Left lung (tissue), 14 donors: ENCODE measurements around the gene NPHP1. TPM values are rescaled to one million over a fixed set of nuclear protein-coding genes. Genes with fewer than 3 reads are reported as not detected.
"Not testable (repeated sequence)": the region's sequence is repeated elsewhere in the genome, so short reads cannot be mapped to it uniquely, and the experiment has no call there.

Source experiments
- ATAC-seq: fragments of 200-7000 bp; cut with Tn5 transposase; one replicate; pipeline ENCODE4 v1.9.1; 2020; ENCODE audit warnings: moderate library complexity
- DNase-seq, 4 donors: peaks; one replicate each; pipeline ENCODE4 v3.0.0-alpha.2; 2013 to 2020
- H3K27ac ChIP-seq, 2 donors: fragments of 200-600 bp; sonication (generic) in 1 of 2; one replicate each; pipeline versions ENCODE4 v1.5.0 to v1.8.0; 2020 to 2021
- H3K27me3 ChIP-seq, 2 donors: fragments of 200-600 bp; sonication (generic) in 1 of 2; one replicate each; pipeline versions ENCODE4 v1.5.0 to v1.8.0; 2020 to 2021
- H3K36me3 ChIP-seq, 2 donors: fragments of 200-600 bp; sonication (generic) in 1 of 2; one replicate each; pipeline versions ENCODE4 v1.5.0 to v1.8.0; 2020 to 2021
- H3K4me1 ChIP-seq, 2 donors: fragments of 200-600 bp; one replicate each; pipeline ENCODE4 v1.8.0; 2021
- H3K4me3 ChIP-seq, 2 donors: fragments of 200-600 bp; sonication (generic) in 1 of 2; one replicate each; pipeline versions ENCODE4 v1.5.0 to v1.8.0; 2020 to 2021; ENCODE audit warnings: mild to moderate bottlenecking in 1 of 2
- H3K9me3 ChIP-seq, 2 donors: fragments of 200-600 bp; sonication (generic) in 1 of 2; one replicate each; pipeline versions ENCODE4 v1.5.0 to v1.8.0; 2020 to 2021
- intact Hi-C, 2 donors: fragments of 100-400 bp; cut with DNase I; formaldehyde crosslinking; loops; one replicate each; pipeline versions ENCODE4 v1.11.2 to v1.14.2; 2022
- long read RNA-seq, 12 donors: library from polyadenylated mRNA in 2 of 12; unstranded in 2 of 12; transcript quantifications; one replicate each; pipeline ENCODE4 v2.0.0 and lab custom pipeline, GENCODE V29; 2019 to 2026
- polyA plus RNA-seq, 6 donors: library from polyadenylated mRNA; unstranded; fragments of 120-200 nt; gene quantifications; one replicate each; pipeline ENCODE4 v1.2.1, GENCODE V29; 2013; ENCODE audit not compliant: insufficient read length in 6 of 6
- total RNA-seq, 2 donors: library from RNA; stranded (reverse); fragmentation: NEBNext Ultra II Directional; extraction: Animal tissue kit (Norgen Biotek cat#: 25700); gene quantifications; one replicate each; pipeline ENCODE4 v1.2.1, GENCODE V29; 2021
- TF ChIP-seq, protein P1 (sequence below), 2 donors: fragments of 200-600 bp; sonication (generic) in 1 of 2; IDR thresholded peaks; one replicate each; pipeline versions ENCODE4 v1.5.0 to v1.8.0; 2021; ENCODE audit warnings: antibody characterized with exemption in 2 of 2
- donor health status: DM: no; HTN: yes; CAD: no.
- donor health status: DM: no; HTN: no; CAD: no.

Gene NPHP1
- total RNA-seq = 1 to 10 TPM; 5.3 to 5.6 TPM
- 10 to 100 TPM; 11.4 to 19.2 (median 15.7) TPM for polyA plus RNA-seq
- long read RNA-seq, donor 1, partial matches to known transcripts = 13 of 17 reads
- long read RNA-seq, donor 1, other reads (novel, unspliced or antisense) = 0 of 17 reads
- long read RNA-seq, donor 2, partial matches to known transcripts = 0 of 1 reads
- long read RNA-seq, donor 2, other reads (novel, unspliced or antisense) = 0 of 1 reads
- long read RNA-seq, donor 3, partial matches to known transcripts = 0 of 3 reads
- long read RNA-seq, donor 3, other reads (novel, unspliced or antisense) = 0 of 3 reads
- long read RNA-seq, donor 4, partial matches to known transcripts = 0 of 1 reads
- long read RNA-seq, donor 4, other reads (novel, unspliced or antisense) = 1 of 1 reads
- long read RNA-seq, donor 5, partial matches to known transcripts = 66 of 69 reads
- long read RNA-seq, donor 5, other reads (novel, unspliced or antisense) = 0 of 69 reads
- long read RNA-seq, donor 6, partial matches to known transcripts = 0 of 4 reads
- long read RNA-seq, donor 6, other reads (novel, unspliced or antisense) = 0 of 4 reads
- long read RNA-seq, donor 7, partial matches to known transcripts = 0 of 2 reads
- long read RNA-seq, donor 7, other reads (novel, unspliced or antisense) = 0 of 2 reads
- long read RNA-seq, donor 8, partial matches to known transcripts = 0 of 1 reads
- long read RNA-seq, donor 8, other reads (novel, unspliced or antisense) = 0 of 1 reads
- long read RNA-seq, donor 9 = 0 reads
- long read RNA-seq, donor 10, partial matches to known transcripts = 1 of 4 reads
- long read RNA-seq, donor 10, other reads (novel, unspliced or antisense) = 1 of 4 reads
- long read RNA-seq, donor 11 = 0 reads
- long read RNA-seq, donor 12 = 0 reads

GRCh38 chr2:110204408-110205385 lies at the start of gene NPHP1:
Gene NPHP1, minus strand, starts transcription at chr2:110205013. Its CDS starts 45 bp downstream, at chr2:110204968.
- peak within 1 kb of the TSS in 1 of 2 donors; percentile 57 for H3K27ac ChIP-seq
- intact Hi-C loops = no loop called here
- H3K27me3 ChIP-seq = no peaks in the 10 kb centered on the region
- DNase-seq = peak; percentile 85 to 92 (median 88)
- TF ChIP-seq, protein P1, sequence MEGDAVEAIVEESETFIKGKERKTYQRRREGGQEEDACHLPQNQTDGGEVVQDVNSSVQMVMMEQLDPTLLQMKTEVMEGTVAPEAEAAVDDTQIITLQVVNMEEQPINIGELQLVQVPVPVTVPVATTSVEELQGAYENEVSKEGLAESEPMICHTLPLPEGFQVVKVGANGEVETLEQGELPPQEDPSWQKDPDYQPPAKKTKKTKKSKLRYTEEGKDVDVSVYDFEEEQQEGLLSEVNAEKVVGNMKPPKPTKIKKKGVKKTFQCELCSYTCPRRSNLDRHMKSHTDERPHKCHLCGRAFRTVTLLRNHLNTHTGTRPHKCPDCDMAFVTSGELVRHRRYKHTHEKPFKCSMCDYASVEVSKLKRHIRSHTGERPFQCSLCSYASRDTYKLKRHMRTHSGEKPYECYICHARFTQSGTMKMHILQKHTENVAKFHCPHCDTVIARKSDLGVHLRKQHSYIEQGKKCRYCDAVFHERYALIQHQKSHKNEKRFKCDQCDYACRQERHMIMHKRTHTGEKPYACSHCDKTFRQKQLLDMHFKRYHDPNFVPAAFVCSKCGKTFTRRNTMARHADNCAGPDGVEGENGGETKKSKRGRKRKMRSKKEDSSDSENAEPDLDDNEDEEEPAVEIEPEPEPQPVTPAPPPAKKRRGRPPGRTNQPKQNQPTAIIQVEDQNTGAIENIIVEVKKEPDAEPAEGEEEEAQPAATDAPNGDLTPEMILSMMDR (IDR thresholded peaks at IDR 0.05) = no peak
- peak within 1 kb of the TSS; percentile 67 to 89 for H3K4me3 ChIP-seq
- peaks cover 0 to 13% of the 10 kb centered on the region in 2 donors for H3K4me1 ChIP-seq
- H3K36me3 ChIP-seq = peaks cover 0 to 12% of the 10 kb centered on the region in 2 donors
- H3K9me3 ChIP-seq = no peaks in the 10 kb centered on the region
- peak; percentile 97 for ATAC-seq

- intact Hi-C loops, H3K27me3 ChIP-seq, H3K36me3 ChIP-seq, H3K4me1 ChIP-seq, H3K4me3 ChIP-seq, H3K9me3 ChIP-seq, H3K27ac ChIP-seq, ATAC-seq: not testable (repeated sequence)
- peak in 1 of 4 donors; percentile 23 for DNase-seq
Measured at GRCh38 chr2:110248081-110248795, 43.4 kb upstream of the NPHP1 start.

GRCh38 chr2:110245488-110246435 lies 40.9 kb upstream of the NPHP1 start:
- H3K4me1 ChIP-seq, H3K27me3 ChIP-seq, H3K36me3 ChIP-seq, intact Hi-C loops, H3K27ac ChIP-seq, DNase-seq, H3K9me3 ChIP-seq, H3K4me3 ChIP-seq: not testable (repeated sequence)
- ATAC-seq = peak; percentile 70

DNA sequence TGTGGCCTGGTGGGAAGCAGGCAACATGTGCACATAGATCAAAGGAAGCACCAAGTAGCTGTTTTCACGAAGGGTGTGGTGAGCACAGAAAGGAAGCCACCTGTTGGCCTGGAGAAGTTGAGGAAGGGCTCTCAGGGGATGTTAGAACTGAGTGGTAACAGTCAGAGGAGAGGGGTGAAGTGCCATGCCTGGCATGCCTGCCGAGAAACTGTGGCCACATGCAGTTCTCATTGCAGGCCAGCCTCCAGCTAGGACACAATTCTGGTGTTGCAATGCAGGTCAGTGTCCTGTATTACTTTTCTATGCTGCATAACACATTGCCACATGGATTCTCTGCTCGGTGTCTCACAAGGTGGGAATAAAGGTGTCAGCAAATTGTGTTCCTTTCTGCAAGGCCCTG lies 38.5 kb upstream of the NPHP1 start:
- H3K9me3 ChIP-seq, H3K27me3 ChIP-seq, H3K36me3 ChIP-seq, H3K27ac ChIP-seq, H3K4me1 ChIP-seq, intact Hi-C loops, DNase-seq, H3K4me3 ChIP-seq, ATAC-seq: not testable (repeated sequence)

DNA sequence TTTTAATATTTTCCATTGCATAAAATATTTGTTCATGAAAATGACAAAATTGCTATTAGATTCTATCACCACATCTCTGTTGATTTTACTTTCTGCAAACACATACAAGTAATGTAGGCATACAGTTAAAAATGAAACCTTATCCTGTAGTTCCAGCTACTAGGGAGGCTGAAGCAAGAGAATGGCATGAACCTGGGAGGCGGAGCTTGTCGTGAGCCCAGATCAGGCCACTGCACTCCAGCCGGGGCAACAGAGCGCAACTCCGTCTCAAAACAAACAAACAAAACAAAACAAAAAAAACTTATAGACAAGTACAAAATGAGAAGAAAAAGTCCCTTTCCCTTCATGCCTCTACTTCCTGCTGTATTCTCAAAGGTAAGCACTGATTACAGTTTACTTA lies 29.7 kb upstream of the NPHP1 start:
- DNase-seq = peak in 1 of 4 donors; percentile 37
- H3K9me3 ChIP-seq, H3K36me3 ChIP-seq, H3K4me3 ChIP-seq, H3K27ac ChIP-seq, H3K27me3 ChIP-seq, intact Hi-C loops, H3K4me1 ChIP-seq: not testable (repeated sequence)
- peak; percentile 57 for ATAC-seq

DNA sequence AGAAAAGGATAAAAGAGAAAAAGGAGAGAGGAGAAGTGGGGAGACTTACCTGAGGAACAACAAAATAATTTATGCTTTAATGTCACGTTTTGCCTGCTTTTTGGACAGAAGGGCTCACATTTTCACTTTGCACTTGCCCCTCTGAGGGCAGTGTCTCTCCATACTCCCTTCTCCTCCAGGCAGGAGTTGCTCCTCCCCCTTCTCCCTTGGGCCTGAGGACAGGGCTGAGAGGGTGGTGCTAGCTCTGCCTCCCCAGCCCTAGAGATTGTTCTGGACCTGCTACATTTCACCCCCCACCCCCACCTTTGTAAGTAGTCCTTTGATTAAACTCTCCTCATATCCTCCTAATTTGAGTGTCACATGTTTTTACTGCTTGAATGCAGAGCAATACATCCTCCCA lies 25.1 kb upstream of the NPHP1 start:
- intact Hi-C loops, H3K9me3 ChIP-seq, DNase-seq, H3K27me3 ChIP-seq, H3K4me3 ChIP-seq, H3K27ac ChIP-seq, H3K4me1 ChIP-seq, H3K36me3 ChIP-seq, ATAC-seq: not testable (repeated sequence)

GRCh38 chr2:110222626-110223025 lies 17.8 kb upstream of the NPHP1 start:
- H3K36me3 ChIP-seq, H3K27ac ChIP-seq, ATAC-seq, H3K9me3 ChIP-seq, H3K4me1 ChIP-seq, DNase-seq, intact Hi-C loops, H3K4me3 ChIP-seq: not testable (repeated sequence)
- peaks cover 8 to 21% of the 10 kb centered on the region in 2 donors for H3K27me3 ChIP-seq
